Transverse colon (tissue), 3 donors: ENCODE data around the gene ZC3H4.

ENCODE experiments used
- POLR2A ChIP-seq: fragments of 450-650 bp; IDR thresholded peaks from one replicate; pipeline ENCODE4 v1.6.1; 2016; ENCODE audit warnings: antibody characterized with exemption, mild to moderate bottlenecking, moderate library complexity
- TF ChIP-seq, protein P1 (sequence below), 5 experiments: fragments of 200-600 bp in 3 of 5; fragments of 450-650 bp in 2 of 5; sonication (generic) in 3 of 5; IDR thresholded peaks; 1 replicate in 2 of 5; 2 replicates in 3 of 5; pipeline ENCODE4 v1.5.1; 2016 to 2017; ENCODE audit warnings: antibody characterized with exemption in 5 of 5, inconsistent platforms in 3 of 5, mild to moderate bottlenecking in 2 of 5, moderate library complexity in 1 of 5

DNA sequence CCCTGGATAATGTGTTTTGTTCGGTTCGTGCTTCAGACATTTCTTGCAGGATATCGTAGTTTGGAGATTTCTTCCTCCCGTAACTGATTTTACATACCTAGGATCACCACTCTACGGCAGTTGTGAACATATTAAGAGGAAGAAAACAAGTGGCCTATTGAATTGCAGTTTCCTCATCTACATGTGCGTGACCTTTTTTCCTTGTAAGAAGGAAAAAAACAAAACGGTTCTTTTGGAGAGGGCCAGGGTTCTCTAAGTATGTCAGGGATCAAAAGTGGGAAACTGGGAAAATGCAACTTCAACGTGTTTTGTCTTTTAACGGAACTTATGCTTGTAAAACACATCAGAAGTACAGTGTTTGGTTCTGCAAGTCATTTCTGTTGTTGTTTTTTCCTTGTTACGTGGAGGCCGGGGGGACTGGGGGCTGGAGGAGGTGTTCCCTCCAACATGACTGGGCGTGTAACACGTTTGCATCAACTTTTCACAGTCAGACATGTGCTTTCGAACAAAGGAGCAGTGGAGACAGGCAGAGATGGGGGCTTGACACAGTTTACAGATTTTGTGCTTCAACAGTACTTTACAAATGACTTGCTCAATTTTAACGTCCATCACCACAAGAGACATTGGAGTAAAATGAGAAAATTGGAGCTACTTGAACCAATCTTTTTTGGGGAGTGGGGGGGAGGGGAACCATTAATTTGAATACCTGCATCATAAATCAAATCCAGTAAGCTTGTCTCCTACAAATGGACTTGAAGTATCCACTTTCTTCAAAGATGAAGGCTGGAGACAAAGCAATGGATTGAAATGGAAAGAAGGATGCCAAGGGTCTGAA is 3.8 kb downstream of the ZC3H4 start:
- TF ChIP-seq, protein P1, sequence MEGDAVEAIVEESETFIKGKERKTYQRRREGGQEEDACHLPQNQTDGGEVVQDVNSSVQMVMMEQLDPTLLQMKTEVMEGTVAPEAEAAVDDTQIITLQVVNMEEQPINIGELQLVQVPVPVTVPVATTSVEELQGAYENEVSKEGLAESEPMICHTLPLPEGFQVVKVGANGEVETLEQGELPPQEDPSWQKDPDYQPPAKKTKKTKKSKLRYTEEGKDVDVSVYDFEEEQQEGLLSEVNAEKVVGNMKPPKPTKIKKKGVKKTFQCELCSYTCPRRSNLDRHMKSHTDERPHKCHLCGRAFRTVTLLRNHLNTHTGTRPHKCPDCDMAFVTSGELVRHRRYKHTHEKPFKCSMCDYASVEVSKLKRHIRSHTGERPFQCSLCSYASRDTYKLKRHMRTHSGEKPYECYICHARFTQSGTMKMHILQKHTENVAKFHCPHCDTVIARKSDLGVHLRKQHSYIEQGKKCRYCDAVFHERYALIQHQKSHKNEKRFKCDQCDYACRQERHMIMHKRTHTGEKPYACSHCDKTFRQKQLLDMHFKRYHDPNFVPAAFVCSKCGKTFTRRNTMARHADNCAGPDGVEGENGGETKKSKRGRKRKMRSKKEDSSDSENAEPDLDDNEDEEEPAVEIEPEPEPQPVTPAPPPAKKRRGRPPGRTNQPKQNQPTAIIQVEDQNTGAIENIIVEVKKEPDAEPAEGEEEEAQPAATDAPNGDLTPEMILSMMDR (IDR thresholded peaks at IDR 0.05), result no peak
- TF ChIP-seq POLR2A, result peak; percentile 10
